Kidney (tissue), 14 donors: Measurements from ENCODE around the gene LRRC59. TPM values are rescaled to one million over a fixed set of nuclear protein-coding genes. Genes with fewer than 3 reads are reported as not detected.
A peak's percentile ranks its signal among the peaks of the same experiment; 100 is the strongest.
"Not testable (repeated sequence)": the region's sequence is repeated elsewhere in the genome, so short reads cannot be mapped to it uniquely, and the experiment has no call there.

Experiments
- DNase-seq, 5 donors: peaks; one replicate each; pipeline ENCODE4 v3.0.0-alpha.2; 2013 to 2020
- FAIRE-seq: peaks from 2 replicates; lab custom pipeline; 2012; peaks lifted over from hg19 to GRCh38; lab: Jason Lieb, UNC
- H3K27ac ChIP-seq, 2 donors: one replicate each; pipeline ENCODE4 v1.7.0; 2013; ENCODE audit warnings: low read depth in 2 of 2, low read length in 2 of 2, inconsistent platforms in 1 of 2
- H3K27me3 ChIP-seq: one replicate; pipeline ENCODE4 v1.7.1; 2013; ENCODE audit warnings: low read length, inconsistent platforms; ENCODE audit not compliant: control insufficient read depth, insufficient read depth
- H3K36me3 ChIP-seq, 3 donors: one replicate each; pipeline versions ENCODE4 v1.7.0 to v1.7.1; 2013; ENCODE audit warnings: low read length in 3 of 3, control low read depth in 1 of 3, inconsistent platforms in 1 of 3; ENCODE audit not compliant: insufficient read depth in 3 of 3, control insufficient read depth in 2 of 3
- H3K4me1 ChIP-seq, 3 donors: one replicate each; pipeline versions ENCODE4 v1.7.0 to v1.7.1; 2013; ENCODE audit warnings: low read length in 3 of 3, inconsistent platforms in 1 of 3, low read depth in 1 of 3; ENCODE audit not compliant: control insufficient read depth in 2 of 3, insufficient read depth in 2 of 3
- H3K4me3 ChIP-seq, 3 donors: one replicate each; pipeline versions ENCODE4 v1.7.0 to v1.8.1; 2013; ENCODE audit warnings: low read length in 3 of 3, control low read depth in 1 of 3, inconsistent platforms in 1 of 3
- H3K9ac ChIP-seq, 3 donors: one replicate each; pipeline versions ENCODE4 v1.7.0 to v1.7.1; 2013; ENCODE audit warnings: low read length in 3 of 3, control low read depth in 1 of 3, inconsistent platforms in 1 of 3
- H3K9me3 ChIP-seq, 3 donors: one replicate each; pipeline versions ENCODE4 v1.7.0 to v1.7.1; 2013; ENCODE audit warnings: low read length in 3 of 3, control low read depth in 1 of 3, inconsistent platforms in 1 of 3; ENCODE audit not compliant: control insufficient read depth in 2 of 3, insufficient read depth in 1 of 3
- CTCF ChIP-seq: IDR thresholded peaks from 3 replicates; pipeline ENCODE4 v1.5.1; 2012; ENCODE audit warnings: mild to moderate bottlenecking, moderate library complexity, borderline replicate concordance; ENCODE audit not compliant: insufficient read depth; ENCODE audit errors: extremely low read depth
- intact Hi-C: fragments of 100-400 bp; cut with DNase I; formaldehyde crosslinking; loops from one replicate; pipeline ENCODE4 v1.11.1; 2022
- polyA plus RNA-seq: library from polyadenylated mRNA; stranded (reverse); fragments of 350-450 nt; fragmentation: Illumina TruSeq; extraction: RNeasy Lipid Tissue Mini Kit (QIAGEN cat#74804); gene quantifications from one replicate; pipeline ENCODE4 v1.2.3, GENCODE V29; 2014; ENCODE audit warnings: low read depth, low replicate concordance; ENCODE audit not compliant: insufficient read depth
- total RNA-seq: library from RNA; stranded (reverse); fragmentation: NEBNext Ultra II Directional; extraction: Animal tissue kit (Norgen Biotek cat#: 25700); gene quantifications from one replicate; pipeline ENCODE4 v1.2.1, GENCODE V29; 2021
- donor health status: control.
- donor health status: control.
- donor health status: control.
- donor health status: control.
- donor health status: control.
- donor health status: DM: yes; HTN: yes; CAD: no.
- donor health status: Normal renal cell carcinoma (clear cell type).

The LRRC59 gene
- total and polyA plus RNA-seq, 2 donors from 2014 or later = 37.0 to 61.7 TPM

GRCh38 chr17:50339381-50339780 lies 57.9 kb downstream of the LRRC59 start:
- no peak overlapping the region for H3K9ac ChIP-seq
- H3K27me3 ChIP-seq = no peaks in the 10 kb centered on the region
- DNase-seq (no peak), FAIRE-seq (no peak)
- H3K9me3 ChIP-seq = no peaks in the 10 kb centered on the region
- TF ChIP-seq CTCF = no peak
- H3K4me1 ChIP-seq = no peaks in the 10 kb centered on the region
- intact Hi-C loops = no loop called here
- H3K36me3 ChIP-seq = no peaks in the 10 kb centered on the region
- no peak overlapping the region for H3K4me3 ChIP-seq
- no peak overlapping the region for H3K27ac ChIP-seq

- Histone ChIP-seq H3K4me3 (no peak overlapping the region), H3K27ac (no peak overlapping the region), H3K4me1 (no peaks in the 10 kb centered on the region), H3K27me3 (no peaks in the 10 kb centered on the region), H3K9ac (no peak overlapping the region), H3K36me3 (no peaks in the 10 kb centered on the region), H3K9me3 (no peaks in the 10 kb centered on the region)
- TF ChIP-seq CTCF = no peak
- intact Hi-C loops = no loop called here
- FAIRE-seq = no peak
- DNase-seq = no peak
Observed at GRCh38 chr17:50338645-50339044, 58.7 kb downstream of the LRRC59 start.

- Histone ChIP-seq H3K27ac (no peak overlapping the region), H3K4me3 (no peak overlapping the region), H3K4me1 (no peaks in the 10 kb centered on the region), H3K9ac (no peak overlapping the region), H3K36me3 (no peaks in the 10 kb centered on the region), H3K9me3 (no peaks in the 10 kb centered on the region), H3K27me3 (no peaks in the 10 kb centered on the region)
- TF ChIP-seq CTCF = no peak
- DNase-seq (no peak), FAIRE-seq (no peak)
- intact Hi-C loops = no loop called here
Observed at GRCh38 chr17:50337956-50338355, 59.4 kb downstream of the LRRC59 start.

- FAIRE-seq, H3K9me3 ChIP-seq, H3K4me3 ChIP-seq, H3K4me1 ChIP-seq, H3K36me3 ChIP-seq, H3K27me3 ChIP-seq, H3K9ac ChIP-seq, H3K27ac ChIP-seq, intact Hi-C loops: not testable (repeated sequence)
- peak in 1 of 5 donors; percentile 36 for DNase-seq
Observed at GRCh38 chr17:50333291-50334057, 63.8 kb downstream of the LRRC59 start.
